Loucy (cell line): Measurements from ENCODE around the gene JMJD4.

ENCODE experiments used
- CTCF ChIP-seq: fragments of 200-600 bp; sonication (generic); conservative IDR thresholded peaks from 2 replicates; pipeline ENCODE4 v1.5.1; 2014; ENCODE audit warnings: mild to moderate bottlenecking, antibody characterized with exemption, low read length
- EZH2phosphoT487 ChIP-seq: fragments of 200-600 bp; IDR thresholded peaks from 2 replicates; pipeline ENCODE4 v1.6.1; 2018; ENCODE audit warnings: antibody characterized with exemption, mild to moderate bottlenecking, moderate library complexity, borderline replicate concordance

GRCh38 chr1:227766653-227767277 lies 31.7 kb upstream of the JMJD4 start:
- TF ChIP-seq CTCF (no peak), EZH2phosphoT487 (no peak)
